ENCODE data around the gene FYN. TPM values are rescaled to one million over a fixed set of nuclear protein-coding genes. Genes with fewer than 3 reads are reported as not detected.

Gene FYN
- total RNA-seq, 2 experiments from 2014 or later, result 266 to 323 TPM

Other genes starting within 250 kb of the FYN start
- not detected for gene CCN6, start 180.7 kb upstream of the FYN start, total RNA-seq
- 10 to 100 TPM; 20.7 to 28.7 TPM for gene TUBE1, start 214.0 kb upstream of the FYN start, total RNA-seq
- gene FAM229B, start 214.1 kb upstream of the FYN start, total RNA-seq, result 1 to 10 TPM; 4.1 to 4.5 TPM

All from activated CD8-positive, alpha-beta memory T cell treated with anti-CD3 and anti-CD28 coated beads, Interleukin-2, amount 10 ng/mL, durations not matched to agents 7 days and 5 days (primary cell).